Measurements from ENCODE around the gene ABTB2.

ABTB2 gene

DNA sequence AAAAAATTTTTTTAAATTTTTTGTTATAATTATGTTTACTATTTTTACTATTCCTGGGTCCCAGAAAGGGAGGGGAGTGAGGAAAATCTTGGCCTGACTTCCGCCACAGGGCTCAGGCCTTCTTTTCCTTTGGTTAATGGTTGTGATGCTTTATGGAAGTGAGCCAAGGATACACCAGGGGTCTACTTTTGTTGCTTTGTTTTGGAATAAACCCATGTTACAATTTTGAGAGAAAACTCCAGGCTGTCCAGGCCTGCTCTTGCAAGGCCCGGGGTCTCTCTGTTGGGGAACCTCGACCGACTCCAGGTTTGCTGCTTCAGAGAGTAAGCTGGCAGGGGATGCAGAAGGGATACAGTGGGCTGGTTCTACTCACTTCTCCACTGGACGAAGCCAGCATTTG lies 84.7 kb downstream of the ABTB2 start:
- H3K4me3 ChIP-seq (ENCODE audit: low read length): no peak overlapping the region
- no peak for DNase-seq (ENCODE audit: low read depth, low spot score)

DNA sequence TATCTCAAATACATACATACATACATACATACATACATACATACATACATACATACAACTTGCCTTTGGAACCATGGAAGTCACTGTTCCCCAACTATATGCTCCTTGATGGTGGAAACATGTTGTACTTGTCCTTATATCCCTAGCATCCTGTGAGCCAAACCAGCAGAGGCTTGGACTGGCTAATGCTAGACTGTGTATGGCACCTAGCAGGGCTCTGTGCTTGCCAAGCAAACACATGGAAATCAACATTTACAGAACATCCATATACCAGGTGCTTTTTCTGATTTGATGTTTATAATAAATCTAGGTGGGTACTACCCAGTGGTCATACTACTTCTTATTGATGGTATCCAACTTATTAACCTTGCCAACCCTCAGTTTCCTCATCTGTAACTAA lies 86.1 kb downstream of the ABTB2 start:
- DNase-seq (ENCODE audit: low read depth, low spot score): no peak
- H3K4me3 ChIP-seq (ENCODE audit: low read length): no peak overlapping the region

DNA sequence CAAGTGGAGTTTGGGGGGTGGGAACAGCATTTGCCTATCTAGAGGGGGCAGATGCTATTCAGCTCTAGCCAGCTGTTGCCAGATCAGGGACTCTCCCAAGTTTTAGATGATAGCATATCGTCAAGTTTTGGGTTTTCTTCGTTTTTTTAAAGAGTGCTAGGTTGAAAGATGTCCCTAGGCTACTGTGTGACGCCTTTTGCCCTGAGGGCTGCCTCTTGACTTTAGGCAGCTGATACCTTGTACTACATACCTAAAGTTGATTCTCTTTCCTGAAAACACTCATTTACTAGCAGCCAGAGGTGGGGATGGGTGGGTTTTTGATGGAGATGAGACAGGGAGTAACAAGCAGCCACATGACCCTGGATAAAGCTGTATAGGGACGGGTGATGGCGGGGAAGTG lies 87.1 kb downstream of the ABTB2 start:
- DNase-seq (ENCODE audit: low read depth, low spot score): no peak

DNA sequence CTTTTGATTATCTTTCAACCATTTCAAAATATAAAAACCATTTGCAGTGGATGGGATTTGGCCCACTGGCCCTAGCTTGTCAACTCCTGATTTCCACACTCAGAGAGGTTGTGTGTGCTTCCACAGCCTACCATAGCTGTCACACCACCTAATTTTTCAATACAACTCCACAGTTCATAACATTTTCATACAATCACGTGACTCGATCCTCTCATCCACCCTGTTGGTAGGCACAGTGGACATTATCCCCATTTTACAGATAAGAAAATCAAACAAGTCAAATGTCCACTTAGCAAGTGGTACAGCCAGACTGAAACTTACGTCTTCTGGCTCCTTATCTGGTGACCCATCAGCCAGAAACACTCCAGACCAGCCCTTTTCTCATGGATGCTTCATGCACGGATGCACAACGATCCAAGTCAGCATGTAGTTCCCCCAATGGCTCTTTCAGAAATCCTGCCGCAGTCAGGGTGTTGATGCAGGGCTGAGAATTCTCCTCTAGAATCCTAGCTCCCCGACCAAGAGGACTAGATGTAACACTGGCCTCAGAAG lies 88.0 kb downstream of the ABTB2 start:
- DNase-seq (ENCODE audit: low read depth, low spot score): no peak
- H3K4me3 ChIP-seq (ENCODE audit: low read length): no peak overlapping the region

More for the DNA sequence above, 87.1 kb downstream of the ABTB2 start:
- H3K4me3 ChIP-seq (ENCODE audit: low read length): no peak overlapping the region

DNA sequence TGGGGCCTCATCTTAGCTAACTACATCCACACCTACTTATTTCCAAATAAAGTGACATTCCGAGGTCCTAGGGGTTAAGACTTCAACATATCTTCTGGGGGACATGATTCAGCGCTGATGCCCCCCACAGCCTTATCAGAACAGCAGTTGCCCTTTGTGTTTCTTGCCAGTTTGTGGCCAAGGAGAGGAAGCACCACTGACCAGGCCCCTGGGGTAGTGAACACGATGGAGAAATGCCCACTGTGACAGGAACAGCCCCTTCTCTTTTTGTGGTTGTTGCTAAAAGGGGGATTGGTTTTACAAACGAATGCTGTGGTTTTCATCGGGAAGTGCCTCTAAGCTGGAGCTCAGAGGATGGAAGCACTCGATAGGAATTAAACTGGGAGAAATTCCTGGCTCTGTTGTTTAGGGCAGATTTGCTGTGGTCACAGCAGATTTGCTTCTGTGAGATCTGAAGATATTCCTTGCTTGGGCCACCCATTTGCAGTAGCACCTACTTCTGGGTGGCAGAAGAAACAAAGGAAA lies 88.8 kb downstream of the ABTB2 start:
- DNase-seq (ENCODE audit: low read depth, low spot score): no peak
- no peak overlapping the region for H3K4me3 ChIP-seq (ENCODE audit: low read length)

DNA sequence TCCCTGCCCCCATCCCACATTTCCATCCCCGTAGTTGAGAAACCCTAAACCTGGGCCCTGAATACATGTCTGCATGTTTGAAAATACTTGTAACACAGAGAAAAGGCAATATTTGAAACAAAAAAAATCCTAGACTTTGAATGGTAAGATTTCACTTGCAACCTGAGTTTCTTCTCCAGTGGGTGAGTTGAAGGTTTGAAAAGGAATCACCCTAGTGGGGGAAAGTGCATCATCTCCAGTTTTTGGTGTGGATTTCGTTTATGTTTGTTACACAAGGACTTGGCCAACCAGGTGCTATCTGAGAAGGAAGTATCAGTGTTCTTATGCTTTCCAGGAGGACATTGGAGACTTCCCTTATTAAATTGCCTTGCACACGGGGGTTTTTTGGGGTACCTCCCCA lies 90.4 kb downstream of the ABTB2 start:
- no peak for DNase-seq (ENCODE audit: low read depth, low spot score)
- H3K4me3 ChIP-seq (ENCODE audit: low read length): no peak overlapping the region

DNA sequence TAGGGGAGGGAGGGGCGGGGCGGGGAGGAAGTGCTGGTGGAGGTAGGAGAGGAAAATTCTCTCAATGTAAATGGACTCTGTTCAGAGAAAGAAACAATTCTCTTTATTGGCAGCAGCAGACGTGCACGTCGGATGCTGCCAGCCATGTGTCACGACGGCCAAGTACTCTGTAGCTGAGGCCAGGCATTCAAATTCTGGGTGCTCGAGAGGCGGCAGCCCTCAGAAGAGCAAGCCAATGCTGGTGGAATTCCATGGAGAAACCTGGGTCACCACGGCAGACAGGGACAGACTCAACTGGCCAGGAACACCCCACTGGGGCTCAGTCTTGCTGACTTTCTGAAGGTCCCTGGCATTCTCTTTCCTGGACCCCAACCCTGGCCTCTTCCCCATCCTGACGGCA lies 90.8 kb downstream of the ABTB2 start:
- H3K4me3 ChIP-seq (ENCODE audit: low read length): no peak overlapping the region
- no peak for DNase-seq (ENCODE audit: low read depth, low spot score)

DNA sequence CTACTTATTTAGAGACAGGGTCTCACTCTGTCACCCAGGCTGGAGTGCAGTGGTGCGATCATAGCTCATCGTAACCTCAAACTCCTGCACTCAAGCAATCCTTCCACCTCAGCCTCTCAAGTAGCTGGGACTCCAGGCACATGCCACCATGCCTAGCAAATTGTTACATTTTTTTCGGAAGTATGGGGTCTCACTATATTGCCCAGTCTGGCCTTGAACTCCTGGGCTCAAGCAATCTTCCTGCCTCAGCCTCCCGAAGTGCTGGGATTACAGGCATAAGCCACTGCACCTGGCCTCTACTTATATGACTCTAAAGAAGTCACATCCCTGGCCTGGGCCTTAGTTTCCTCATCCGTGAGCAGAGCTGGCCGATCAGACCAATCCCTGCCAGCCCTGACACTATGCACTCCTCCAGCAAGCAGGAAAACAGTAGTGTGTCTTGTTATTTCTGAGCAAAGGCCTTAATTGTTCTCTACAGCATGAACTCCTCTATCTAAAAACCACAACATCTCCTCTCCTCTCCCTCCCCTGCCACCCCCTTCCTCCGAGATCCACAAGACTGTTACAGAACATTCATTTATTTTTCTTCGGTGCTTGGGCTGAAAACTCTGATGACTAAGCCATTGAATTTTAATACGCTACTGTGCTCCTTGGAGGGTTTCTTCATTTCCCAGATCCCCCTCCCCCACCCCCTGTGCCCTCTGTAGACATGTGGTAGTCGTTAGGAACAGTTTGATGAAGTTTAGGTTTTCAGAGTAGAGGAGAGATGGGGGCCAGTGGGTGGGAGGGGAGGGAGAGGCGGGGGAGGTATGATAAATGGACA lies 91.5 kb downstream of the ABTB2 start:
- peak; percentile 59 for DNase-seq (ENCODE audit: low read depth, low spot score)
- H3K4me3 ChIP-seq (ENCODE audit: low read length): 0 out of 2 replicates have a peak overlapping the region, but pooled peaks have one; percentile 8

DNA sequence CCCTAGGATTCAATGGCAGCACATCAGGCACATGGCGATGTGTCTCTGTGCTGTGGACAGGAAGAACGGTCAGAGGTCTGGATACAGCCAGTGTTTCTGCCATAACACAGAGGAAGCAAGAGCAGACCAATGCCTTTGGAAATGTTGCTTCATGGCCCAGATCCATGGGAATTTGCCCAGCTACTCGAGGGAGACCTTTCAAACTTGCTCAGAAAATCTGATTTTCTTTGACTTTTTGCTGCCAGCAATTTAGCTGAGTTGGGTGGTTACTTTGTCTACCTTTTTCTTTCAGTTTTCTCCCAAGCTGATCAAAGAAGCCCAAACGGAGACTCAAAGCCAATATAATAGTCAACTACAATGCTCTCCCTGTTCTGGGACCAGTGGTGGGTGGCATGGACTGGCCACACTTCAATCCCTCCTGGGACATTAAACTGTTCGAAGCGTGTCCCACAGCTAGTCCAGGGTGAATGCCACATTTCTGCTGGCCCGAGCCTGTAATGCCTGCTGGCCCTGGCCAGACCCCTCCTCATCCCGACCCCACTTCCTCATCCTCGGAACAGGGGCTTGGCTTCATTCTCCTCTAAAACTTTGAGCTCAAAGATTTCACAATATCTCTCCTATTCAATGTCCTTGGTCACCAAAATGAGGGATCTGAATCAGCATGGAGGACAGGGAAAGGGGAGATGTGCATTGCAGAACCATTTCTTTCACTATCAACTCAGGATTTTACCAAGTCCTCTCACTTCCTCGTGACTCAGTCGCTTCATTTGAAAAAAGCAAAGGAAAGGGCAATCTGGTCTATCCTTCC lies 93.3 kb downstream of the ABTB2 start:
- no peak overlapping the region for H3K4me3 ChIP-seq (ENCODE audit: low read length)
- DNase-seq (ENCODE audit: low read depth, low spot score): no peak

DNA sequence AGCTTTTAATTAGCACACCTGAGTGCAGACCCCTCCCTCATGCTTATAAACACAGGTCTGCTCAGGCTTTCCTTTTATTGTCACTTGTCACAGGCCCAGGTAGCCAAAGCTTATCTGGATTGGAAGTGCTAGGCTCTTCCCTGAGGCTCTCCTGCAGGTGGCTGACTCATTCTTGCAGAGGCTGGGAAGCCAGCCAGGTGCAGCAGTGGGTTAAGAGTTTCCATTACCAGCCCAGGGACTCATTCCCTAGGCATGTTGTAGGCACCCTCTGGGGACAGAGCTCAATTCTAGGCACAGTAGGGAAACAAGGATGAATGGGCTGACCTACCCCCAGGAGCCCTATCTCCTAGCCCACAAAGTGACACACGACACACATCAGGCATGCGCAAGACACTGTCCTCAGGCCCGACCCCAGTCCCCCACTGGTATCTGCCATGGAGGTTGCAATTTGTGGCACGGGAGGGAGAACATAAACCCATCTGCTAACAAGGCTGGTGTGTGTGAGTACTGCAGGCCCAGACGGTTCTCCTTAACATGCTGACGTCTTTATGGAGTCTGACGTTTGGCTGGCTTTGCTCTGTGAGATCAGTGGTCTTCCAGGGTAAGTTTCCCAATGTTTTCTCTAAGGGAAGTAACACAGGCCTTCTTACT lies 94.2 kb downstream of the ABTB2 start:
- no peak overlapping the region for H3K4me3 ChIP-seq (ENCODE audit: low read length)
- DNase-seq (ENCODE audit: low read depth, low spot score): no peak

GRCh38 chr11:34262531-34263081 lies 95.2 kb downstream of the ABTB2 start:
- DNase-seq (ENCODE audit: low read depth, low spot score): no peak
- H3K4me3 ChIP-seq (ENCODE audit: low read length): no peak overlapping the region

GRCh38 chr11:34261820-34262219 lies 96.0 kb downstream of the ABTB2 start:
- DNase-seq (ENCODE audit: low read depth, low spot score): no peak
- H3K4me3 ChIP-seq (ENCODE audit: low read length): no peak overlapping the region

- DNase-seq (ENCODE audit: low read depth, low spot score): no peak
- H3K4me3 ChIP-seq (ENCODE audit: low read length): no peak overlapping the region
Observed at GRCh38 chr11:34261095-34261494, 96.7 kb downstream of the ABTB2 start.

GRCh38 chr11:34260072-34260575 lies 97.7 kb downstream of the ABTB2 start:
- DNase-seq (ENCODE audit: low read depth, low spot score): no peak
- H3K4me3 ChIP-seq (ENCODE audit: low read length): no peak overlapping the region

DNA sequence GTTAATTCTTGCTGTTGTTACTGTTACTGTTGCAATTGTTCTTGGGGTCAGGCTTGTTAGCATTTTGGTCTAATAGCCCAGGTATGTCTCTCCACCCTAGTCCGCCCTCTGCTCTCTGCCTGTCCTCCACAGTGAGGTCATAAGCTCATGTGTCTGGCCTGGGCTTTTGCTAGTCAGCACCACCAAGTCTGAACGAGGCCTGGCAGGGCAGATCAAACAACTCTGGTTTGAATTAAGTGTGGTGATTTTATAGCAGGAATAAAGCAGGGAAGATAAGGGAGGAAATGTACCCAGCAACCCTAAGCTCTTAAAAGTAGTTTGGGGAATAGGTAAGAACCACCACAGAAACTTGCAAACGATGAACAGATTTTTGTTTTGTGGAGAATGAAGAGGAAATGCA lies 98.7 kb downstream of the ABTB2 start:
- no peak overlapping the region for H3K4me3 ChIP-seq (ENCODE audit: low read length)
- no peak for DNase-seq (ENCODE audit: low read depth, low spot score)

DNA sequence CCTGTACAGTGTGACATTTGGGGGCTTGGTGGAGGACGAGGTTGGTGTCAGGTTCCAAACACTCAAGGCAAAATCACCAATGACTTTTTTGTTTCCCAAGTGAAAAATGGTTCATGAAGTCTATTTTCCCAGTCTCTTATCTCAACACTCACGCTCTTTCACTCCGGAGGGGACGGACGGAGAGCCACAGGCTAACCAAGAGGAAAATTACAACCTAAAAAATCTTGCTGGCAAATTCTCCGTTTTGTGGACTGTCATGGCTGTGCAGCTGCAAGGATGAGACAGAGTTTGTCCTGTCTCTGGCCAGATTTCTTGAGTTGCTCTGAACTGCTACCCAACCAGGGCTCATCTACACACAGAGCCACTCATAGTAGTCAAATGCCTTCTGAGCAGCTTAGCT lies 101.2 kb downstream of the ABTB2 start:
- DNase-seq (ENCODE audit: low read depth, low spot score): no peak
- H3K4me3 ChIP-seq (ENCODE audit: low read length): no peak overlapping the region

- H3K4me3 ChIP-seq (ENCODE audit: low read length): no peak overlapping the region
- no peak for DNase-seq (ENCODE audit: low read depth, low spot score)
Observed at GRCh38 chr11:34256150-34256549, 101.7 kb downstream of the ABTB2 start.

DNA sequence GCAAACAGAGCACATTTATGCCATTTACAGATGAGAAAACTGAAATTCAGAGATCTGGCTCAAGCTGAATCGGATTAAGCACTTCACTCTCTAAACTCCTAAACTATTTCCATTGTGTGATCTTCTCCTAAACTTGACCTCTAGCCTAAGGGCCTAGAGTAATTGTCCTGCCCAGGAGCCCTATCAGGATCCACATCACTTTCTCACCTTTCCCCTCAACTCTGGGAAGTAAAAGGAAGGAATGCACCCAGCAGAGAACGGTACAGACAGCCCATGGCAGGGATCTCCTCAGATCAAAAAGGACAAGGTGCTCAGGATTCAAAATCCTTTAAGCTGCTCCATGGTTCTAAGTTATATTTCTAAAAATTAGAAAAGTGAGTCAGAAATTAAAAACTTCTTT lies 102.7 kb downstream of the ABTB2 start:
- no peak for DNase-seq (ENCODE audit: low read depth, low spot score)
- no peak overlapping the region for H3K4me3 ChIP-seq (ENCODE audit: low read length)

DNA sequence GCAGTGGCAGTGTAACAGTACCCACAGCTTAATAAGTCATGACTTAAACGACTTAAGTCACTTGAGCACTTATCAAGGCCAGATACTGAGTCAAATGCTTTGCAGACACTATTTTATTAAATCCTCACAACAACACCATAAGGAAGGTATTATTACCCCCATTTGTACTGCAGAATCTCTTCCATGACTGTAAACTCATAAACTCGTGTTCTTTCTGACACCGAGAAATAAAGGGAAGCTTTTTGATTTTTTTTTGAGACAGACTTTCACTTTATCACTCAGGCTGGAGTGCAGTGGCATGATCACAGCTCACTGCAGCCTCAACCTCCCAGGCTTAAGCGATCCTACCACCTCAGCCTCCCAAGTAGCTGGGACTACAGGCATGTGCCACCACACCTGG lies 103.8 kb downstream of the ABTB2 start:
- DNase-seq (ENCODE audit: low read depth, low spot score): no peak
- no peak overlapping the region for H3K4me3 ChIP-seq (ENCODE audit: low read length)

All from Jurkat, Clone E6-1 (cell line).